NCI-H2196 (cell line): ENCODE results near the gene WRAP53.
A peak's percentile ranks its signal among the peaks of the same experiment; 100 is the strongest.

Source experiments
- DNase-seq: peaks from one replicate; lab custom pipeline; 2025; ENCODE audit not compliant: unreplicated experiment; lab: John Stamatoyannopoulos, UW

Gene WRAP53

DNA sequence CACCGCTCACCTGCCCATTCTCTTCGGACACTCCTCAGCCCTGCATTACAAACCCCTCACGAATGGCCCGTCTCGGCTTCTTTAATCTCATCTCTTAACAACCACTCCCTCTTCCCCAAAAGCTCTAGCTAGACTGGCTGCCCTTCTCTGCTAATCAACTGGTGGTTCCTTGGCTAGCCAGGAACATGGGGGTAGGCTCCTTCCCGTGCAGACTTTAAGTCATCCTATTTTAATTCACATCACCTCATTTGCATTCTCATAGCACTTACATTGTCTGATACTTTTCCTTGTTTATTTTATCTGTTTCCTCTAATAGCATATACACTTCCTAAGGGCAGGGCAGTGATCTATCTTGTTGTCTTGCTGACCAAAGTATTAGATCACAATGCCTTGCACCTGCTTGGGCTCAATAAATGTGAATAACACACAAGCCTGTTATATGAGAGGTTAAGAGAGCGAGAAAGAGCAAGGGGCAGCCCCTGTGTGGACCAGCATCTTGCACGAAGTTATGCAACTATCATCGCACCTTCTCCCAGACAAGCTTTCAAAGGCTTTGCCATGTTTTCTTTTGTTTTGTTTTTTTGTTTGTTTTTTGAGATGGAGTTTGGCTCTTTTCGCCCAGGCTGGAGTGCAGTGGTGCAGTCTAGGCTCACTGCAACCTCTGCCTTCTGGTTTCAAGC, 10.7 kb upstream of the WRAP53 start:
- no peak for DNase-seq

DNA sequence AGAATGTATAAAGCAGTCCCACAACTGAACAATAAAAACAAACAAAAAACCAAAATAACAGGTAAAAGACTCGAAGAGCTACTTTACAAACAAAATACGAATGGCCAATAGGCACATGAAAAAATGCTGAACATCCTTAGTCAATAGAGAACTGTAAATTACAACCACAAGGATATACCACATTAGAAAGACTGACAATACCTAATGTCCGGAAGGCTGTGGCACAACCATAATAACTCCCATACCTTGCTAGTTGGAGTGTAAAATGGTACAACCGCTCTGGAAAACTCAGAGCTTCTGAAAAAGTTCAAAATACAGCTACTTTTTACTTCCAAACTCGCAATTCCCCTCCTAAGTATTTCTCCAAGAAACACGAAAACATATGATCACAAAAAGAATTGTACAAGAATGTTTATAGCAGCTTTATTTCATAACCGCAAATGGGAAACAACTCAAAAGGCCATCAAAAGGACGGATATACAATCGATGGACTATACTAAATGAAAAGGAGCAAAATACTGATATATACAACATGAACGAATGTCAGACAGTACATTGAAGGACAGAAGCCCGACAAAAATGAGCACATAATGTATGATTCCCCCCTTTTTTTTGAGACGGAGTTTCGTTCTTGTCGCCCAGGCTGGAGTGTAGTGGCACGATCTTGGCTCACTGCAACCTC, 3.3 kb upstream of the WRAP53 start:
- no peak for DNase-seq

DNA sequence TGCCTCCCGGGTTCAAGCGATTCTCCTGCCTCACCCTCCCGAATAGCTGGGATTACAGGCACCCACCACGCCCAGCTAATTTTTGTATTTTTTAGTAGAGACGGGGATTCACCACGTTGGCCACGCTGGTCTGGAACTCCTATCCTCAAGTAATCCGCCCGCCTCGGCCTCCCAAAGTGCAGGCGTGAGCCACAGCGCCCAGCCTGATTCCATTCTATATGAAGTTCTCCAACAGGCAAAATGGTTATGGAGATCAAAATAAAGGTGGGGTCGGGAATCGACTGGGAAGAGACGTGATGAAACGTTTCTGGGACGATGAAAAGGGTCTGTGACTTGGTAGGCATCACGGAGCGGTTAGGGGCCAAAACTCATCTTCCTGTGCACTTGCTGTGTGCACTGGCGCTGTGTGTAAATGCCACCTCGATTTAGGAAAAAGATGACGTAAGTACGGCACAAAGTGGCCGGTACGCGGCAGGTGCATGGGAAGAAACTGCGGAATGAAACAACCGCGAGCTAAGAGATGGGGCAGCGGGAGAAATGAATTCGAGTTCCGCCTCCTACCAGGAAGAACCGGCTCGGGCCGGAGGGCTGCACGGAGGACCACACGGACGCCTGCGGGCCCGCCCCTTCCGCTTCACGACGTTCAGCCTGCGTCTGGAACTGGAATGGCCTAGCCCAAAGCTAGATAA, 2.6 kb upstream of the WRAP53 start:
- DNase-seq, result peak; percentile 76

DNA sequence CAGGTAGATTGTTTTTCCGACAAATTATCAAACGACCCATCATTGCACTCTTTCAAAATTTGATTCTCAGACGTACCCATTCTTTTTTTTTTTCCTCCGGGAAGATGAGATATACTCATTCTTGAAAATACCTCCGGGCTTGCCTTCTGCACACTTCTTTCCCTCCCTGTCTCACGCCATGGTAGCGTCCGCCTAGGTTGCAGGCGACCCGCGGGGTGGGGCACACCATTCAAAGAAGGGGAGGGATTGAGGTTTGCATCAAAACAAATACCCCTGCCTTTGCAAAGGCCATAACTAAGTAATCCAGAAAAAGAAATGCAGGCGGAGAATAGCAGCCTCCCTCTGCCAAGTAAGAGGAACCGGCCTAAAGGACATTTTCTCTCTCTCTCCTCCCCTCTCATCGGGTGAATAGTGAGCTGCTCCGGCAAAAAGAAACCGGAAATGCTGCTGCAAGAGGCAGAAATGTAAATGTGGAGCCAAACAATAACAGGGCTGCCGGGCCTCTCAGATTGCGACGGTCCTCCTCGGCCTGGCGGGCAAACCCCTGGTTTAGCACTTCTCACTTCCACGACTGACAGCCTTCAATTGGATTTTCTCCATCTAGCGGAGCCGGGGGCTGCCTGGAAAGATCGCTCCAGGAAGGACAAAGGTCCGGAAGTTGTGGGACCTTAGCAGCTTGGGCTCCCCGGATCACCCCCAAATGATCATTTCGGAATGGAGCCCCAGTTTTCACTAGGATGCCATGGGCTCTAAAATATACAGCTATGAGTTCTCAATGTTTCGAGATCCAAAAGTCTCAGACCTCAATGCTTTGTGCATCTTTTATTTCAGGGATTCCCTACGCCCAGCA, 1.8 kb upstream of the WRAP53 start:
- DNase-seq, result peak; percentile 72

DNA sequence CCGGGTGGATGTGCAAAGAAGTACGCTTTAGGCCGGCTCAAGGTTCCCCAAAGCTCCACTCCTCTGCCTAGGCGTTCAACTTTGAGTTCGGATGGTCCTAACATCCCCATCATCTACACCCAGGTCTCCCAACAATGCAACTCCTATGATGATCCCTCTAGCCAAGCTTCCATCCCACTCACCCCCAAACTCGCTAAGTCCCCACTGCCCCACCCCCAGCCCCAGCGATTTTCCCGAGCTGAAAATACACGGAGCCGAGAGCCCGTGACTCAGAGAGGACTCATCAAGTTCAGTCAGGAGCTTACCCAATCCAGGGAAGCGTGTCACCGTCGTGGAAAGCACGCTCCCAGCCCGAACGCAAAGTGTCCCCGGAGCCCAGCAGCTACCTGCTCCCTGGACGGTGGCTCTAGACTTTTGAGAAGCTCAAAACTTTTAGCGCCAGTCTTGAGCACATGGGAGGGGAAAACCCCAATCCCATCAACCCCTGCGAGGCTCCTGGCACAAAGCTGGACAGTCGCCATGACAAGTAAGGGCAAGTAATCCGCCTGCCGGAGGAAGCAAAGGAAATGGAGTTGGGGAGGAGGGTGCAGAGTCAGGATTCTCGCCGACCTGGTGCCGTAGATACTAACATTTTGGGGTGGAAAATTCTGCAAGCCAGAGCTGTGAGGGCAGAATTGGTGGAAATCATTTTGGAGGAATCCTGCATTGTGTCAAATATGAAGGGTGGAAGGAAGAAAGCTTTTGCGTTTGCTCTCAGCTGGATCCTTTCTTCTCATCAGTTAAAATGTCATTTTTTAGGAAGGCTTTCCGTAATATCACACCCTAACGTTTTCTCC, 987 bp upstream of the WRAP53 start, which contains the start of gene TP53:
TSS of gene TP53 (minus strand) at position 419 of the 836 bp plus-strand sequence. CDS start 10,896 bp downstream, outside the sequence.
- peak; percentile 78 for DNase-seq

DNA sequence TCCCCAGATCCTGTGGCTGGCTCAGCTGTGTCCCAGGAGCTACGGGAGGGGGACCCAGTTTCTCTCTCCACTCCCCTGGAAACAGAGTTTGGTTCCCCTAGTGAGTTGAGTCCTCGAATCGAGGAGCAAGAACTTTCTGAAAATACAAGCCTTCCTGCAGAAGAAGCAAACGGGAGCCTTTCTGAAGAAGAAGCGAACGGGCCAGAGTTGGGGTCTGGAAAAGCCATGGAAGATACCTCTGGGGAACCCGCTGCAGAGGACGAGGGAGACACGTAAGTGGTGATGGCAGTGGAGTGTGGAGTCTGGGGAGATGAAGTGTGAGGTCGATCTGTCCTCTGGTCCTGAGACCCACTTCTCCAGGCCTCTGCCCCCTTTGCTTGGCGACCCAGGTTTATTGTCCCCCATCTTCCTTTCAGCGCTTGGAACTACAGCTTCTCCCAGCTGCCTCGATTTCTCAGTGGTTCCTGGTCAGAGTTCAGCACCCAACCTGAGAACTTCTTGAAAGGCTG, 585 bp downstream of the WRAP53 start:
- DNase-seq, result no peak

DNA sequence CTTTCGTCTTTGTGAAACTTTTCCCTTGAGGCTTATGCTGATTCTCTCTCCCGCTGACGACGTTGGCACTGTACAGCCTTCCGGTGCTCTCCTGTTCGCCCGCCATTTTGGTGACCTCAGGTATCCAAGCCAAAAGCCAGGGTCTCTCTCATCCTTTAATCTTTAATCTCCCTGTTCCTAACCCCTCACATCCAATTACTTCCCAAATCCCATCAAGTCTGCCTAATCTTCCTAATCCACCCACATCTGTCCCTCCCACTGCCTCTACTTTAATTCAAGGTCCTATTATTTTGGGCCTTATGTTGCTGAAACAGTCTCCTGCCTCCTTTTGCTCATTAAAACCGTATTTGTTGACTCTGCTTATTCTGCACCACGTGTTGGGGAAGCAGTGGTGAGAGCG, 7.3 kb downstream of the WRAP53 start:
- DNase-seq, result no peak

DNA sequence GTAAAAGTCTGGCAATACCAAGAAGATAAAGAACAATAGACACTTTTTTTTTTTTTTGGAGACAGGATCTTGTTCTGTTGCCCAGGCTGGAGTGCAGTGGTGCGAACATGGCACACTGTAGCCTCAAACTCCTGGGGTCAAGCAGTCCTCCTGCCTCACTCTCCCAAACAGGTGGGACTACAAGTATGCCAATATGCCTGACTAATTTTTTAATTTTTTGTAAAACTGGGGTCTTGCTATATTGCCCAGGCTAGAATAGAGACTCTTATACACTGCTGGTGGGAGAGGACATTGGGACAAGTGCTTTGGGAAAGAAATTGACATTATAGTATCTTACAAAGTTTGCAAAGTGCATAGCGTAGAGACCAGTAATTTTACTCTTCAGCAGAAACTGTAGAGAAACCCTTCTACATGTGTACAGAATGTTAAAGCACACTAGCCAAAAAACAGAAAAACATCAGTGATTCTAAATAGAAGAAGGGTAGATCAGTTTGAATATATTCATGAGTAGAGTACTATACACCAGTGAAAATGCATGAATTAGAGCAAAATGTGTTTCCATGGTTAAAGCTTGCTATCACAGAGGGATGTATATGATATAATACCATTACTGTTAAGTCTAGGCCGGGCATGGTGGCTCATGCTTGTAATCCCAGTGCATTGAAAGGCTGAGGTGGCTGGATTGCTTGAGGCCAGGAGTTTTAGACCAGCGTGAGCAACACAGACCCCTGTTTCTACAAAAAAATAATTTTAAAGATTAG, 9.7 kb downstream of the WRAP53 start:
- DNase-seq, result no peak

DNA sequence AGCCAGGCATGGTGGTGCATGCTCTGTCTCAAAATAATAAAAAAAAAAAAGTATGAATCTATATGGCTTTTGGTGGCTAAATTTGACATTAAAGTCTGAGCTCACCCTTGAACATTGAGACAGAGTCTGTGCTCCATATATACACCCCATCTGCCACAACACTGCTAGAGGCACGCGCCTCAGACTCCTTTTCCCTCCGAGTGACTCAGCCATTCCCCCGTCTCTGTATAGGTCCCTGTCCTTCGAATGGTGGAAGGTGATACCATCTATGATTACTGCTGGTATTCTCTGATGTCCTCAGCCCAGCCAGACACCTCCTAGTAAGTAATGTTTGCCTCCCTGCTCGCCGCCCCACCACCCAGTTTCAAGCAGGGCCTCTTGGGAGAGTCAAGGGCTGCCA, 12.2 kb downstream of the WRAP53 start:
- DNase-seq, result no peak

DNA sequence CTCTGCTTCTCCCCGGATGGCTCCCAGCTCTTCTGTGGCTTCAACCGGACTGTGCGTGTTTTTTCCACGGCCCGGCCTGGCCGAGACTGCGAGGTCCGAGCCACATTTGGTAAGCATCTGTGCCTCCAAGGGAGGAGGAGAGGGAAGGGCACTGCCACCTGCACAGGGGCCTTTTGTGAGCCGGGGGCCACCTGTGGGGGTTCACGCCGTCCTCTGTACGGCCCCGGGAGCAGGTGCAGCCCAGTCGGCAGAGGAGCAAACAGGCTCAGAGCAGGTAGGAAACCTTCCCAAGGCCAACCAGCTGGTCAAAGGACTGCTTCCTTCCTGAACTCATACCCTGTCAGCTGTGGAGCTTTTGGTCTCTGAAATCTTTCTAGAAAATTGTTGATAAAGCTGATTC, 13.4 kb downstream of the WRAP53 start:
- no peak for DNase-seq

DNA sequence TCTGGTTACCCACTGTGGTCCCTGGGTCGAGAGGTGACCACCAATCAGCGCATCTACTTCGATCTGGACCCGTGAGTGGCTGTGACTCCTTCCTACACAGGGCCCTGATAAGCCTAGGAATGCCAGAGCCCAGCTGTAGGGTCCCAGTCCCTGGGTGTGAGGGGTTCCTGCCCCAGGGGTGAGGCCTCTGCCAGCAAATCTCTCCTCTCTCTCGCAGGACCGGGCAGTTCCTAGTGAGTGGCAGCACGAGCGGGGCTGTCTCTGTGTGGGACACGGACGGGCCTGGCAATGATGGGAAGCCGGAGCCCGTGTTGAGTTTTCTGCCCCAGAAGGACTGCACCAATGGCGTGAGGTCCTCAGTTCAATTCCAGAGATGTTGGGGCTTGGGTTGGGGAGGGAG, 14.5 kb downstream of the WRAP53 start:
- DNase-seq, result no peak

DNA sequence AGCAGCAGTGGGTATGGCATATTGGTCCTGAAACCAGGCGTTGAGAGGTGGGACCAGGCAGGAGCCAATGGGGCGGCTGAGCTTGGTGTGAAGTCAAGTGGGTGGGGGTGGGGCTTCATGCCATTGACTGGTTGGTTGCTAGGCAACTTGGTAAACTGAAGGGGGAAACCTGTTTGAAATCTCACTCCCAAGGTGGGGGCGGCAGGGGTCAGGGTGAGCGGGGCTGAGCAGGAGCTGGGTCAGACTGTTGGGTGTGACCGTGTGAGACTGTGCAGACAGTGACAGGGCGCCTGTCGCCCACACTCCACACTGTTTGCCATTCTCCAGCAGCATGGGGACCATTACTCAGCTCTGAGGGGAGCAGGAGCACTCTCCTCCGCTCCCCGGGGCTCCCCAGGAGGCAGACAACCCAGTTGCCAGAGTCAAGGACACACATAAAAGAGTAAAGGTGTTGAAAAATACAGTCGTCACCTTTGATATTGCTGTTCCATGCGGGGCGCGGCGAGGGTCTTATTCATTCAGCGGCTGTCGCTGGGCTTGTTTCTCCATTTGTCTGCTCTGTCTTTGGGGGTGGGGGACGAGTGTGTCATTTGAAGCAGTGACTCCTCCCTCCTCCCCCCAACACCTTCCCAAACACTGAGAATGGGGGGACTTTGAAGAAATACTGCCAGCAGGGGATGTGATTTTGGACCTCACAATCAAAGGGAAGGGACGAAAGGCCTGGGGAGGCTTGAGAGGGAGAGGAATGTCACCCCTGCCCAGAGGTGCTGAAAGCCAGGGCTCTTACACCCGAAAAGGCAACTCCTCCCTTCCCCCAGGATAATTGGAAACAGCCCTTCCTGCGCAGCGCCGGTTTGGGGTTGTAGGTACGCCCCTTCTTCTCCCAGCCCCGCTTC, 15.6 kb downstream of the WRAP53 start:
- peak; percentile 56 for DNase-seq

DNA sequence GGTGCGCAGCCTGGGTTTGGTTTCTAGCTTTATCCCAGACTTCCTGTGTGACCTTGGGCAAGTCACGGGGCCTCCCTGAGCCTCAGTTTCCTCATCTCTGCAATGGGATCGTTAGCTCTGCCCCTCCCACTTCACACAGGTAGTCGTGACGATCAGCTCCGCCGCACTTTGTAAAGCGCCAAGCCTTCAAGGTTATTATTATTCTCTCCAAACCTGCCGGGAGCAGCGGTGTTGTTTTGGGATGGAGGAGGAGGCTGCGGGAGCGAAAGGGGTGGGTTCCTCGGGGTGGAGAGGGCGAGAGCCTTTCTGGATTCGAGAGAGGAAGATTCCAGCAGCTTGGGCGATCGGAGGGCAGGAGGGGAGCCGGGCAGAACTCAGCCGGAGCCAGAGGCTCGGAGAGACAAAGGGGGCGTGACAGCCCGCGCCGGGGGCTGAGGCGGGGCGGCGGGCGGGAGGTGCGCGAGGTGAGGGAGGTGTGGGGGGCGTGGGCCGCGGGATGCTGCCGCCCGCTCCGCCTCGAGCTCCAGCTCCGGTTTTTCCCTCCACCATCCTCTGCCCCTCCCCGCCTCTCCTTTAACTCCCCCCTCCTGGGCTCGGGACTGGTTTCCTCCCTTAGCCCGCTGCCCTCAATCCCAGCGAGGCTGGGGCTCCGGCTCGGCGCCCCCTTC, 16.5 kb downstream of the WRAP53 start, which contains the start of gene EFNB3:
TSS of gene EFNB3 (plus strand) at position 602 of the 668 bp plus-strand sequence. CDS start 397 bp downstream, outside the sequence.
- peak; percentile 39 for DNase-seq

DNA sequence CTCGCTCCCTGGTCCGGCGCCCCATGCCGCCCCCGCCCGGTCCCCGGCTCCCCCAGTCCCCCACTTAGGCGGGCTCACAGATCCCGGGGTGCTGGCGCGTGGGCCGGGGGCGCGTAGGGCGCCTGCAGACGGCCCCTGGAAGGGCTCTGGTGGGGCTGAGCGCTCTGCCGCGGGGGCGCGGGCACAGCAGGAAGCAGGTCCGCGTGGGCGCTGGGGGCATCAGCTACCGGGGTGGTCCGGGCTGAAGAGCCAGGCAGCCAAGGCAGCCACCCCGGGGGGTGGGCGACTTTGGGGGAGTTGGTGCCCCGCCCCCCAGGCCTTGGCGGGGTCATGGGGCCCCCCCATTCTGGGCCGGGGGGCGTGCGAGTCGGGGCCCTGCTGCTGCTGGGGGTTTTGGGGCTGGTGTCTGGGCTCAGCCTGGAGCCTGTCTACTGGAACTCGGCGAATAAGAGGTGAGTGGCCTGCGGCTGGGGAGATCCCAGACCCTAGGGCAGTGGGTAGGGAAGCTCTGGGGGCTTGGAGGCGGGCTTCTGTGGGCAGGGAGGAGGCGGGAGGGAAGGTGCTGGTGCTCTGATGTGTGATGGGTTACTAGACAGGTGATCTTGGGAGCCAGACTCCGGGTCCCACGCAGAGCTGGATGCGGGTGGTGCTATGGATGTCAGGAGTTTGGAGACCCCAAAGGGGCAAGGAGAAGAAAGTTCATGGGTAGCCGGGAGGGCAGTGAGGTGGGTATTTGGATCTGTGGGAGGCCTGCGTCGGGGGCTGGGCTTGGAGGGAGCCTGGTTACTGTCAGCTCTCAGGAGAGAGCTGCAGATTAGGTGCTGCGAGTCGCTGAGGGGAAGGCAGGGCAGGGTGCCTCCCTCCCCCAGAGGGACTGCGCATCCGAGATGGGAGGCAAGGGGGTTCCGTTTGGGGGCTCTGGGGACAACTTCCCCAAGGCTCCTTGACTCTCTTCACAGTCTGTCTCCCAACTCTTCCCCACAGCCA, 17.3 kb downstream of the WRAP53 start:
- no peak for DNase-seq

DNA sequence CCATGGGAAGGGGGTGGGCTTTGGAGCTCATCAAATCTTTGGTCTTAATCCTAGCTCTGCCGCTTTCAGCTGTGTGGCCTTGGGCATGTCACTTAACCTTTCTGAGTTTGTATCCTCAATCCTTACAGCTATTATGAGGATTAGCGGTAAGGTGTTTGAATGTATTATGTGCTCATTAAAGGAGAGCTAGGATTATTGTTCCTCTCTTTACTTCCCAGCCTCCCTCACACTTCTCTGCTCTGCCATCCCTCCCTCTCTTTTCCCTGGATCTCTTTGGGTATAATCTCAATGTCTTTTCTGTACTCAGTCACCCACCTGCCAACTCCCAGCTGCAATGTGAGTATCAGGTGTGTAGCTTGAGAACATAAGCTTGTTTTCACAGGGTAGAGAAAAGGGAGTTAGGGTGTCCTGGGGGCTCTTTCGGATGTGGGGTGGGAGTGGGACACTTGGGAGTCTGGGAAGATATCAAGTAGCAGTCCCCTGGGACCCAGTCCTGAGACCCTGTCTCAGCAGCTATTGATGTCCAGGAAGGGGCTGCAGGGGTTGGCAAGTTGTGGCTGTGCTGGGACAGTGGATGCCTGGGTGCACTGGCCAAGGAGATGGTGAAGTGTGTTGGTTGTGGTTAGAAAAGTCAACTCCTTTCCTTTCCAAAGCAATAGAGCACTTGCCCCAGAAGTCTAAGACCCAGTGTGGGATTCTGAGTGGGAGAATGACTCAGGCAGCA, 18.5 kb downstream of the WRAP53 start:
- DNase-seq, result no peak

DNA sequence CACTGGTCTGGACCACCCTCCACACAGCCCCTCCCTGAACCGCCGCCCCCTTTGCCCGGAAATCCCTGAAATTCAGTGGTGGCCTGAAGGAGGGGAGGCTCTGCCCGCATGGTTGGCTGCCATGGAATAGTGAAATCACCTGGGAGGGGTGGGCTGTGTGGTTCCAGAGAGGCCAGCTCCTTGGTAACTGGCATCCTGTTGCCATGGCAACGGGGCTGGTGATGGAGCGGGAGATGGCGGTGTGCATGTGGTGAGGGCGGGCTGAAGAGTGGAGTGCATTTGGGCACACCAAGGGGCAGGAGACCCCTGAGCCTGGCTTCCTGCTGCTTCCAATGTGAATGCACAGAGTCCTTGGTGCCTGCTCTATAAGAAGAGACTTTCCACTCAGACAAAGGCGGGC, 19.2 kb downstream of the WRAP53 start:
- DNase-seq, result no peak
